ENCODE measurements around the gene ACAP3. TPM values are rescaled to one million over a fixed set of nuclear protein-coding genes. Genes with fewer than 3 reads are reported as not detected.

Gene ACAP3
- total RNA-seq, 4 donors from 2014 or later = 13.4 to 43.3 (median 18.8) TPM

DNA sequence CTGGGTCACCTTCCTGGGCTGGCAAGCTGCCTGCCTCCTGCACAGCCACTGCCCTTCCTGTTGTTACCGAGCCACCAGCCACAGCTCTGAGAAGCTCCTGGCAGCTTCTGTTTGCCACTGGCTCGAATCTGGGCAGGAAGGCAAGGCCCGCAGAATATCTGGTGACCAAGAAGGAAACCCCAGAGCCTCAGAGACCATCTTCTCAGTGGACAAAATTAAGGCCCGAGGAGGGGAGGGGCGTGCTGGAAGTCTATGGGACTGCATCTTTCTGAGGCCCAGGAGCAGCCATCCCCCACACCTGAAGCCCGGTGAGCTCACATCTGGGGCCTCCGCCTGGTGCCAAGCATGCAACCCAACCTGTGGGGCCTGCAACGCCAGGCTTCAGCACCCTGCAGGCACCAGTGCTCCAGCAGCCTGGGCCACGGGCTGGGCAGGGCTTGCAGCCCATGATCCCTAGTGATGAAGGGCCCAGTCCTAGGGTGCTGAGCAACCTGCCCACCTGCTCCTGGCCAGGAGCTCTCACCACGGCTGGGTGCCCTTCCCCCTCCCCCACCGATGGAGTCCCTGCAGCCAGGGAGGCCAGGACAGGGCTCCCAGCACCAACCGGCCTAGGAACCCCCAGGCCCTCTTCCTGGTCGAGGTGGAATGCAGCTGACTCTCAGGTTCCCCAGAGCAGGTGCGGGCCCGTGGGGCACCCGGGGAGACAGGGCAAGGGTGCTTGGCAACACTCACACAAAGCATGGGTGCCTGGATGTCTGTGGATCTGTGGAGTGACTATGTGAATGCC, 17.8 kb upstream of the ACAP3 start:
- TF ChIP-seq, protein P1, sequence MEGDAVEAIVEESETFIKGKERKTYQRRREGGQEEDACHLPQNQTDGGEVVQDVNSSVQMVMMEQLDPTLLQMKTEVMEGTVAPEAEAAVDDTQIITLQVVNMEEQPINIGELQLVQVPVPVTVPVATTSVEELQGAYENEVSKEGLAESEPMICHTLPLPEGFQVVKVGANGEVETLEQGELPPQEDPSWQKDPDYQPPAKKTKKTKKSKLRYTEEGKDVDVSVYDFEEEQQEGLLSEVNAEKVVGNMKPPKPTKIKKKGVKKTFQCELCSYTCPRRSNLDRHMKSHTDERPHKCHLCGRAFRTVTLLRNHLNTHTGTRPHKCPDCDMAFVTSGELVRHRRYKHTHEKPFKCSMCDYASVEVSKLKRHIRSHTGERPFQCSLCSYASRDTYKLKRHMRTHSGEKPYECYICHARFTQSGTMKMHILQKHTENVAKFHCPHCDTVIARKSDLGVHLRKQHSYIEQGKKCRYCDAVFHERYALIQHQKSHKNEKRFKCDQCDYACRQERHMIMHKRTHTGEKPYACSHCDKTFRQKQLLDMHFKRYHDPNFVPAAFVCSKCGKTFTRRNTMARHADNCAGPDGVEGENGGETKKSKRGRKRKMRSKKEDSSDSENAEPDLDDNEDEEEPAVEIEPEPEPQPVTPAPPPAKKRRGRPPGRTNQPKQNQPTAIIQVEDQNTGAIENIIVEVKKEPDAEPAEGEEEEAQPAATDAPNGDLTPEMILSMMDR (IDR thresholded peaks at IDR 0.05; ENCODE audit: low read depth) = no peak

DNA sequence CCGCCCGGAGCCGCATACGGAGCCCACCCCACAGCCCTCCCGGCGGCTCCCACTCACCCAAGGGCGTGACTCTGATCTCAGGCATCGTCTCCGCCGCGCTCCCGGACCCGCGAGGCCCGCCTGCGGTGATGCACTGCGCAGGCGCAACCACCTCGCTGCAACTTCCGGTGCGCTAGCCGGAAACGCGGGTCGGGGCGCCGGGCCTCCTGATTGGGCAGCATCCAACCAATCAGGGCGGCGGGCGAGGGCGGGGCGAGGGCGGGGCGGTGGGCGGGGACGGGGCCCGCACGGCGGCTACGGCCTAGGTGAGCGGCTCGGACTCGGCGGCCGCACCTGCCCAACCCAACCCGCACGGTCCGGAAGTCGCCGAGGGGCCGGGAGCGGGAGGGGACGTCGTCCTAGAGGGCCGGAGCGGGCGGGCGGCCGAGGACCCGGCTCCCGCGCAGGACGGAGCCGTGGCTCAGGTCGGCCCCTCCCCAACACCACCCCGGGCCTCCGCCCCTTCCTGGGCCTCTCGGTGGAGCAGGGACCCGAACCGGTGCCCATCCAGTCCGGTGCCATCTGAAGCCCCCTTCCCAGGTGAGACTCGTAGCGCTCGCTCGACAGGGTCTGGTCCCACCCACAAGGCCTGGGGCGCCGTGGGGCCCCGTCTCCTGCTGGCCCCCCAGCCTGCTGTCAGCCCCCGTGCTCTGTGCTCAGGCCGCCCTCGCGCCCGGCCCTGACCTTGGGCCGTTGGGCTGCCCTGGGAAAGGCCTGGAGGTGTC, 17.0 kb upstream of the ACAP3 start, which contains the start of the genes CPTP and INTS11:
Gene CPTP, plus strand, starts transcription at position 279 of the 764 bp plus-strand sequence. CDS start 2,109 bp downstream, outside the sequence.
Gene INTS11, minus strand, starts transcription at position 137 of the 764 bp plus-strand sequence. Its CDS starts 52 bp downstream, at position 85.
- TF ChIP-seq, protein P1 (IDR thresholded peaks at IDR 0.05; ENCODE audit: low read depth) = no peak

DNA sequence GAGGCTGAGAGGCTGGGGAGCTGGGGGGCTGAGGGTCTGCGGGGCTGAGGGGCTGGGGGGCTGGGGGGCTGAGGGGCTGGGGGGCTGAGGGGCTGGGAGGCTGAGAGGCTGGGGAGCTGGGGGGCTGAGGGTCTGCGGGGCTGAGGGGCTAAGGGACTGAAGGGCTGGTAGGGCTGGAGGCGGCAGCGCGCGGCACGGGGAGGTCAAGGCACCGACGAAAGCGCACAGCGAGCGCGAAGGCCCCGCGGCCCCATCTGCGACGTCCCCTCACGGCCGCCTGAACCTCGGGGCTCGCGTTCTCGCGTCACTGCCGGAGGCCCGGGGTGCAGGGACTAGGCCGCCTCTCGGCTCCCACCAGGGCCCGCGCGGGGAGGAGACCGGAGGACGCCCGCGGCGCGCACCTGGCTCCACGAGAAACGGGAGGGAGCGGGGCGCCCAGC, 16.4 kb upstream of the ACAP3 start:
- TF ChIP-seq, protein P1 (IDR thresholded peaks at IDR 0.05; ENCODE audit: low read depth) = no peak

DNA sequence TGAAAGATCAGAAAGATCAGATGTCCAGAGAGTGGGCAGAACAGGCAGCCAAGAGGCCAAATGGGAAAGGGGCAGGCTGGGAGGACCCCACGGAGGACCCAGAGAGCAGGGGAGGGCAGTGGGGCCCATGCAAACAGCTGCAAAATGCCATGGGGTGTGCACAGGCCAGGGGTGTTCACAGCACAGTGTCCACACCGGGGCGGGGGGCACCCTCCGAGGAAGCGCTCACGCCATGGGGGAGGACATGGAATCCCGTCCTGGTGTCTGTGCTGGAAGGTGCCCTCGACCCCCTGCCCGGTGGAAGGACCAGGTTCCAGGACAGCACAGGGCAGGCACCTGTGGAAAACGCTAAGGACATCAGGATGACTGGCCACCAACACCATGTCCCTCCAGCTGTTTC, 15.2 kb upstream of the ACAP3 start:
- TF ChIP-seq, protein P1 (IDR thresholded peaks at IDR 0.05; ENCODE audit: low read depth) = no peak

DNA sequence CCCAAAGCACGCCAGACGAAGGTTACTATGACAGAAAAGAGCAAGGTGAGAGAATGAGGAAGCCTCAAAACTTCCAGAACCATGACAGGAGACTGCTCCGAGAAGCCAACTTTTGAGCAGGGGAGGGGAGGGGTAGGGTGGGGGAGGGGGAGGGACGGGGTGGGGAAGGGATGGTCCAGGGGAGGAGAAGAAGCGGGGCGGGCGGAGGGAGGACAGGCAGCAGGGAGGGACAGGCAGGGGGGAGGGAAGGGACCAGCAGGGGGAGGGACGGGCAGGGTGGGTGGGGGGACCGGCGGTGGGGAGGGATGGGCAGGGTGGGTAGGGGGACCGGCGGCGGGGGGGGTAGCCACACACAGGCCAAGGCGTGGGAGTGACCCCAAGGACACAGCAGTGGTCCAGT, 14.7 kb upstream of the ACAP3 start:
- TF ChIP-seq, protein P1 (IDR thresholded peaks at IDR 0.05; ENCODE audit: low read depth) = no peak

DNA sequence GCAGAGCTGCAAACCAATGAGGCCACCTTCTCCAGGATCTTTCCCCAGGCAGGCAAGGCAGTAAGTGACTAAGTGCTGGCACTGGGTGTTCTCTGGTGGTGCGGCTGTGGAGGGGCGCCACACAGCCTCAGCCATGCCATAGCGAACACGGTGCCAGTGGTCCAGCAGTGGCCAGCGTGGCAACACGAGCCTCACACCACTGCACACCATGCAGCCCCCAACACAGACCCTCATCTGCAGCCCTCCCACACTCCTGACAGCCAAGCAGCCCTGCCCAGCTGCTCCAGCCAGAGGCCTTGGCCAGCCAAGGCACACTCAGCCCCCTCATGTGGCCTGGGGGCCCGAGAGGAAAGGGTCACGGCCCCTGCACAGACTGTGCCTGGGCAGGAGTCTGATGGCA, 13.7 kb upstream of the ACAP3 start:
- TF ChIP-seq, protein P1 (IDR thresholded peaks at IDR 0.05; ENCODE audit: low read depth) = no peak

All from subcutaneous adipose tissue (tissue), 4 donors.